Measurements from ENCODE around the gene PLCB4. TPM values are rescaled to one million over a fixed set of nuclear protein-coding genes. Genes with fewer than 3 reads are reported as not detected.

Gene PLCB4
- total and polyA plus RNA-seq, 2 donors, result 4.8 to 7.6 TPM

GRCh38 chr20:9415426-9415825 lies 346.5 kb downstream of the PLCB4 start:
- no peak overlapping the region for H3K4me3 ChIP-seq (ENCODE audit: low read length in 2 of 2)

DNA sequence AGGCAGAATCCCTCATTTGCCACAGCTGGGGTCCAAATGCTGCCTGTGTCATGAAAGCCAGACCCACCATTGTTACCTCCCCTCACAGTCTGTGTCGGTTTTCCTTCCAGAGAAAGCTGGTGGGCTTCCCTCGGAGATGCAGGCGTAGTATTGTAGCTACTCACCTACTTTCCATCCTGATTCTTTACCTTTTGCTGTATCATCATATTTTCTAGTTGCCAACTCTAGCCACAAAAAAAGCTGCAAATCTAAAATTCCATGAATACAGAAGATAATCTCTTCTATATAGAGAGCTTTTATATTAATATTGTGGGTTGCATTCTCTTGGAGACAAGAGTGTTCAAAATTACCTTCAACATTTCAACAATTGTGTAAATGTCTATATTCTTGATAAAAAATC lies 347.5 kb downstream of the PLCB4 start:
- 98% methylated on average over 3 of the region's 3 CpGs for WGBS
- Histone ChIP-seq H3K27ac (ENCODE audit: low read depth in 1 of 2, low read length in 1 of 2) (no peak overlapping the region), H3K4me3 (ENCODE audit: low read length in 2 of 2) (no peak overlapping the region), H3K36me3 (ENCODE audit: control insufficient read depth in 2 of 2, insufficient read depth in 2 of 2, low read length in 1 of 2) (peaks cover 0 to 4% of the 10 kb centered on the region in 2 donors), H3K4me1 (ENCODE audit: control insufficient read depth in 2 of 2, insufficient read depth in 2 of 2, low read length in 2 of 2) (no peaks in the 10 kb centered on the region), H3K9me3 (ENCODE audit: control insufficient read depth in 2 of 2, insufficient read depth in 1 of 2, low read length in 1 of 2) (no peaks in the 10 kb centered on the region), H3K27me3 (ENCODE audit: control insufficient read depth in 2 of 2, insufficient read depth in 1 of 2, low read length in 1 of 2) (no peaks in the 10 kb centered on the region)
- DNase-seq (ENCODE audit: low read depth in 6 of 9, low spot score in 9 of 9), result no peak

More at GRCh38 chr20:9415426-9415825, 346.5 kb downstream of the PLCB4 start:
- H3K36me3 ChIP-seq (ENCODE audit: control insufficient read depth in 2 of 2, insufficient read depth in 2 of 2, low read length in 1 of 2), result no peaks in the 10 kb centered on the region
- no peak overlapping the region for H3K27ac ChIP-seq (ENCODE audit: low read depth in 1 of 2, low read length in 1 of 2)
- H3K9me3 ChIP-seq (ENCODE audit: control insufficient read depth in 2 of 2, insufficient read depth in 1 of 2, low read length in 1 of 2), result no peaks in the 10 kb centered on the region
- 96% methylated on average over 2 of the region's 2 CpGs for WGBS
- DNase-seq (ENCODE audit: low read depth in 6 of 9, low spot score in 9 of 9), result no peak
- H3K4me1 ChIP-seq (ENCODE audit: control insufficient read depth in 2 of 2, insufficient read depth in 2 of 2, low read length in 2 of 2), result no peaks in the 10 kb centered on the region
- H3K27me3 ChIP-seq (ENCODE audit: control insufficient read depth in 2 of 2, insufficient read depth in 1 of 2, low read length in 1 of 2), result no peaks in the 10 kb centered on the region

DNA sequence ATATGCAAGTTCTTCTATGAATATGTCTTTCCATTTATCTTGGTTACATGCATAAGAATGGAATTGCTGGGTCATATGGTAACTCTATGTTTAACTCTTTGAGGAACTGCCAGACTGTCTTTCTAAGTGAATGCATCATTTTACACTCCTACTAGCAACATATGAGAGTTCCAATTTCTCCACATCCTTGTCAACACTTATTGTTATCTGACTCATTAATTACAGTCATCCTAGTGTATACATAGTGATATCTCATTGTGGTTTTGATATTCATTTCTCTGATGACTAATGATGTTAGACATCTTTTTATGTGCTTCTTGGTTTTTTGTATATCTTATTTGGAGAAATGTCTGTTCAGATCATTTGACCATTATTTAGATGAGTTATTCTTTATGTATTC lies 348.8 kb downstream of the PLCB4 start:
- H3K36me3 ChIP-seq (ENCODE audit: control insufficient read depth in 2 of 2, insufficient read depth in 2 of 2, low read length in 1 of 2), result peaks cover 0 to 6% of the 10 kb centered on the region in 2 donors
- no peaks in the 10 kb centered on the region for H3K27me3 ChIP-seq (ENCODE audit: control insufficient read depth in 2 of 2, insufficient read depth in 1 of 2, low read length in 1 of 2)
- no peaks in the 10 kb centered on the region for H3K4me1 ChIP-seq (ENCODE audit: control insufficient read depth in 2 of 2, insufficient read depth in 2 of 2, low read length in 2 of 2)
- no peaks in the 10 kb centered on the region for H3K9me3 ChIP-seq (ENCODE audit: control insufficient read depth in 2 of 2, insufficient read depth in 1 of 2, low read length in 1 of 2)
- no peak overlapping the region for H3K27ac ChIP-seq (ENCODE audit: low read depth in 1 of 2, low read length in 1 of 2)
- no peak for DNase-seq (ENCODE audit: low read depth in 6 of 9, low spot score in 9 of 9)
- H3K4me3 ChIP-seq (ENCODE audit: low read length in 2 of 2), result no peak overlapping the region

- 96% methylated on average over 5 of the region's 5 CpGs for WGBS
- no peak overlapping the region for H3K4me3 ChIP-seq (ENCODE audit: low read length in 2 of 2)
- H3K27me3 ChIP-seq (ENCODE audit: control insufficient read depth in 2 of 2, insufficient read depth in 1 of 2, low read length in 1 of 2), result no peaks in the 10 kb centered on the region
- no peaks in the 10 kb centered on the region for H3K4me1 ChIP-seq (ENCODE audit: control insufficient read depth in 2 of 2, insufficient read depth in 2 of 2, low read length in 2 of 2)
- H3K27ac ChIP-seq (ENCODE audit: low read depth in 1 of 2, low read length in 1 of 2), result no peak overlapping the region
- no peaks in the 10 kb centered on the region for H3K9me3 ChIP-seq (ENCODE audit: control insufficient read depth in 2 of 2, insufficient read depth in 1 of 2, low read length in 1 of 2)
- peaks cover 0 to 9% of the 10 kb centered on the region in 2 donors for H3K36me3 ChIP-seq (ENCODE audit: control insufficient read depth in 2 of 2, insufficient read depth in 2 of 2, low read length in 1 of 2)
- DNase-seq (ENCODE audit: low read depth in 6 of 9, low spot score in 9 of 9), result no peak
These were observed 353.6 kb downstream of the PLCB4 start for GRCh38 chr20:9422321-9423057.

GRCh38 chr20:9424551-9424950 lies 355.7 kb downstream of the PLCB4 start:
- DNase-seq (ENCODE audit: low read depth in 6 of 9, low spot score in 9 of 9), result no peak
- H3K4me1 ChIP-seq (ENCODE audit: control insufficient read depth in 2 of 2, insufficient read depth in 2 of 2, low read length in 2 of 2), result no peaks in the 10 kb centered on the region
- 98% methylated on average over 3 of the region's 3 CpGs for WGBS
- H3K9me3 ChIP-seq (ENCODE audit: control insufficient read depth in 2 of 2, insufficient read depth in 1 of 2, low read length in 1 of 2), result no peaks in the 10 kb centered on the region
- no peaks in the 10 kb centered on the region for H3K27me3 ChIP-seq (ENCODE audit: control insufficient read depth in 2 of 2, insufficient read depth in 1 of 2, low read length in 1 of 2)
- H3K36me3 ChIP-seq (ENCODE audit: control insufficient read depth in 2 of 2, insufficient read depth in 2 of 2, low read length in 1 of 2), result peaks cover 0 to 9% of the 10 kb centered on the region in 2 donors
- H3K4me3 ChIP-seq (ENCODE audit: low read length in 2 of 2), result no peak overlapping the region
- no peak overlapping the region for H3K27ac ChIP-seq (ENCODE audit: low read depth in 1 of 2, low read length in 1 of 2)

GRCh38 chr20:9427430-9428291 lies 358.8 kb downstream of the PLCB4 start:
- no peak overlapping the region for H3K27ac ChIP-seq (ENCODE audit: low read depth in 1 of 2, low read length in 1 of 2)
- H3K36me3 ChIP-seq (ENCODE audit: control insufficient read depth in 2 of 2, insufficient read depth in 2 of 2, low read length in 1 of 2), result peaks cover 0 to 3% of the 10 kb centered on the region in 2 donors
- no peaks in the 10 kb centered on the region for H3K4me1 ChIP-seq (ENCODE audit: control insufficient read depth in 2 of 2, insufficient read depth in 2 of 2, low read length in 2 of 2)
- DNase-seq (ENCODE audit: low read depth in 6 of 9, low spot score in 9 of 9), result no peak
- H3K27me3 ChIP-seq (ENCODE audit: control insufficient read depth in 2 of 2, insufficient read depth in 1 of 2, low read length in 1 of 2), result no peaks in the 10 kb centered on the region
- H3K9me3 ChIP-seq (ENCODE audit: control insufficient read depth in 2 of 2, insufficient read depth in 1 of 2, low read length in 1 of 2), result no peaks in the 10 kb centered on the region
- no peak overlapping the region for H3K4me3 ChIP-seq (ENCODE audit: low read length in 2 of 2)
- WGBS, result 93% methylated on average over 9 of the region's 9 CpGs

GRCh38 chr20:9428292-9428607 lies 359.4 kb downstream of the PLCB4 start:
- Histone ChIP-seq H3K27ac (ENCODE audit: low read depth in 1 of 2, low read length in 1 of 2) (no peak overlapping the region), H3K4me3 (ENCODE audit: low read length in 2 of 2) (no peak overlapping the region), H3K27me3 (ENCODE audit: control insufficient read depth in 2 of 2, insufficient read depth in 1 of 2, low read length in 1 of 2) (no peaks in the 10 kb centered on the region), H3K9me3 (ENCODE audit: control insufficient read depth in 2 of 2, insufficient read depth in 1 of 2, low read length in 1 of 2) (no peaks in the 10 kb centered on the region), H3K4me1 (ENCODE audit: control insufficient read depth in 2 of 2, insufficient read depth in 2 of 2, low read length in 2 of 2) (no peaks in the 10 kb centered on the region), H3K36me3 (ENCODE audit: control insufficient read depth in 2 of 2, insufficient read depth in 2 of 2, low read length in 1 of 2) (peaks cover 0 to 3% of the 10 kb centered on the region in 2 donors)
- DNase-seq (ENCODE audit: low read depth in 6 of 9, low spot score in 9 of 9), result no peak

GRCh38 chr20:9439806-9440205 lies 370.9 kb downstream of the PLCB4 start:
- DNase-seq (ENCODE audit: low read depth in 6 of 9, low spot score in 9 of 9), result no peak
- H3K9me3 ChIP-seq (ENCODE audit: control insufficient read depth in 2 of 2, insufficient read depth in 1 of 2, low read length in 1 of 2), result no peaks in the 10 kb centered on the region
- no peak overlapping the region for H3K27ac ChIP-seq (ENCODE audit: low read depth in 1 of 2, low read length in 1 of 2)
- H3K4me1 ChIP-seq (ENCODE audit: control insufficient read depth in 2 of 2, insufficient read depth in 2 of 2, low read length in 2 of 2), result no peaks in the 10 kb centered on the region
- peaks cover 0 to 17% of the 10 kb centered on the region in 2 donors for H3K36me3 ChIP-seq (ENCODE audit: control insufficient read depth in 2 of 2, insufficient read depth in 2 of 2, low read length in 1 of 2)
- no peaks in the 10 kb centered on the region for H3K27me3 ChIP-seq (ENCODE audit: control insufficient read depth in 2 of 2, insufficient read depth in 1 of 2, low read length in 1 of 2)
- H3K4me3 ChIP-seq (ENCODE audit: low read length in 2 of 2), result no peak overlapping the region

GRCh38 chr20:9440892-9441291 lies 372.0 kb downstream of the PLCB4 start:
- DNase-seq (ENCODE audit: low read depth in 6 of 9, low spot score in 9 of 9), result no peak
- H3K27me3 ChIP-seq (ENCODE audit: control insufficient read depth in 2 of 2, insufficient read depth in 1 of 2, low read length in 1 of 2), result no peaks in the 10 kb centered on the region
- no peak overlapping the region for H3K4me3 ChIP-seq (ENCODE audit: low read length in 2 of 2)
- H3K27ac ChIP-seq (ENCODE audit: low read depth in 1 of 2, low read length in 1 of 2), result no peak overlapping the region
- no peaks in the 10 kb centered on the region for H3K4me1 ChIP-seq (ENCODE audit: control insufficient read depth in 2 of 2, insufficient read depth in 2 of 2, low read length in 2 of 2)
- no peaks in the 10 kb centered on the region for H3K9me3 ChIP-seq (ENCODE audit: control insufficient read depth in 2 of 2, insufficient read depth in 1 of 2, low read length in 1 of 2)
- H3K36me3 ChIP-seq (ENCODE audit: control insufficient read depth in 2 of 2, insufficient read depth in 2 of 2, low read length in 1 of 2), result peaks cover 0 to 17% of the 10 kb centered on the region in 2 donors
- 95% methylated on average over 3 of the region's 3 CpGs for WGBS
